Measurements from ENCODE around the gene CHST13.

CHST13 gene

GRCh38 chr3:126479642-126480041 lies 44.3 kb upstream of the CHST13 start:
- Histone ChIP-seq H3F3A (ENCODE audit: low read depth) (peaks cover 4% of the 10 kb centered on the region; the same call in 1 of the 2 replicates), H3K4me1 (ENCODE audit: insufficient read depth, low read length, poor library complexity, severe bottlenecking) (peaks cover 14% of the 10 kb centered on the region), H3K9me2 (replicated peaks; ENCODE audit: low read depth, low read length) (no peaks in the 10 kb centered on the region), H3K27me3 (ENCODE audit: insufficient read depth, low read length, poor library complexity, severe bottlenecking) (no peaks in the 10 kb centered on the region), H3K4me2 (ENCODE audit: low read depth, low read length, poor library complexity, severe bottlenecking) (no peak overlapping the region), H4K20me1 (ENCODE audit: insufficient read depth, low read length, poor library complexity, severe bottlenecking) (peaks cover 5% of the 10 kb centered on the region), H3K9ac (ENCODE audit: low read depth, low read length, poor library complexity, severe bottlenecking) (no peak overlapping the region), H3K9me3 (ENCODE audit: insufficient read depth, low read depth, low read length) (no peaks in the 10 kb centered on the region), H2AFZ (ENCODE audit: low read length) (no peak overlapping the region), H3K4me3 (ENCODE audit: low read length, poor library complexity, severe bottlenecking) (no peak overlapping the region), H3K36me3 (ENCODE audit: insufficient read depth, low read length) (no peaks in the 10 kb centered on the region), H3K79me2 (ENCODE audit: insufficient read depth, low read length) (peaks cover 5% of the 10 kb centered on the region)
- TF ChIP-seq EZH2phosphoT487 (IDR thresholded peaks at IDR 0.05; ENCODE audit: borderline replicate concordance) = no peak
- TF ChIP-seq CTCF (conservative IDR thresholded peaks at IDR 0.05; ENCODE audit: low read length) = no peak

- no peak overlapping the region for H3K4me3 ChIP-seq (ENCODE audit: low read length, poor library complexity, severe bottlenecking)
- no peaks in the 10 kb centered on the region for H3K36me3 ChIP-seq (ENCODE audit: insufficient read depth, low read length)
- TF ChIP-seq CTCF (conservative IDR thresholded peaks at IDR 0.05; ENCODE audit: low read length) (no peak), EZH2phosphoT487 (IDR thresholded peaks at IDR 0.05; ENCODE audit: borderline replicate concordance) (no peak)
- H3K4me2 ChIP-seq (ENCODE audit: low read depth, low read length, poor library complexity, severe bottlenecking) = no peak overlapping the region
- no peaks in the 10 kb centered on the region for H3K9me2 ChIP-seq (replicated peaks; ENCODE audit: low read depth, low read length)
- H3F3A ChIP-seq (ENCODE audit: low read depth) = peaks cover 4% of the 10 kb centered on the region; the same call in 1 of the 2 replicates
- no peaks in the 10 kb centered on the region for H3K27me3 ChIP-seq (ENCODE audit: insufficient read depth, low read length, poor library complexity, severe bottlenecking)
- no peaks in the 10 kb centered on the region for H3K79me2 ChIP-seq (ENCODE audit: insufficient read depth, low read length)
- H2AFZ ChIP-seq (ENCODE audit: low read length) = no peak overlapping the region
- H4K20me1 ChIP-seq (ENCODE audit: insufficient read depth, low read length, poor library complexity, severe bottlenecking) = no peaks in the 10 kb centered on the region
- H3K9me3 ChIP-seq (ENCODE audit: insufficient read depth, low read depth, low read length) = no peaks in the 10 kb centered on the region
- H3K4me1 ChIP-seq (ENCODE audit: insufficient read depth, low read length, poor library complexity, severe bottlenecking) = peaks cover 19% of the 10 kb centered on the region
- no peak overlapping the region for H3K9ac ChIP-seq (ENCODE audit: low read depth, low read length, poor library complexity, severe bottlenecking)
Measured at GRCh38 chr3:126480206-126480605, 43.7 kb upstream of the CHST13 start.

- Histone ChIP-seq H2AFZ (ENCODE audit: low read length) (no peak overlapping the region; the same call in 1 of the 2 replicates), H3F3A (ENCODE audit: low read depth) (peaks cover 4% of the 10 kb centered on the region; the same call in 1 of the 2 replicates), H3K9me3 (ENCODE audit: insufficient read depth, low read depth, low read length) (no peaks in the 10 kb centered on the region), H3K4me1 (ENCODE audit: insufficient read depth, low read length, poor library complexity, severe bottlenecking) (peaks cover 25% of the 10 kb centered on the region), H3K4me3 (ENCODE audit: low read length, poor library complexity, severe bottlenecking) (no peak overlapping the region), H3K79me2 (ENCODE audit: insufficient read depth, low read length) (no peaks in the 10 kb centered on the region), H3K9ac (ENCODE audit: low read depth, low read length, poor library complexity, severe bottlenecking) (no peak overlapping the region), H3K4me2 (ENCODE audit: low read depth, low read length, poor library complexity, severe bottlenecking) (no peak overlapping the region), H3K9me2 (replicated peaks; ENCODE audit: low read depth, low read length) (no peaks in the 10 kb centered on the region), H3K36me3 (ENCODE audit: insufficient read depth, low read length) (no peaks in the 10 kb centered on the region), H4K20me1 (ENCODE audit: insufficient read depth, low read length, poor library complexity, severe bottlenecking) (no peaks in the 10 kb centered on the region), H3K27me3 (ENCODE audit: insufficient read depth, low read length, poor library complexity, severe bottlenecking) (no peaks in the 10 kb centered on the region)
- TF ChIP-seq CTCF (conservative IDR thresholded peaks at IDR 0.05; ENCODE audit: low read length) = no peak
- TF ChIP-seq EZH2phosphoT487 (IDR thresholded peaks at IDR 0.05; ENCODE audit: borderline replicate concordance) = no peak
Measured at GRCh38 chr3:126480861-126481260, 43.1 kb upstream of the CHST13 start.

Data from Loucy (cell line).